Pericardium fibroblast (primary cell): Measurements from ENCODE around the gene MYO3B. TPM values are rescaled to one million over a fixed set of nuclear protein-coding genes. Genes with fewer than 3 reads are reported as not detected.

Experiments
- total RNA-seq: library from RNA; depleted of rRNA; stranded (reverse); fragments of >200 nt; gene quantifications from 2 replicates; pipeline ENCODE4 v1.2.3, GENCODE V29; 2015

The MYO3B gene
- not detected in 2 replicates for total RNA-seq

GRCh38 chr2:170177950-170178781, at the start of gene MYO3B:
Gene MYO3B, plus strand, starts transcription at chr2:170178147. Its CDS starts 141 bp downstream, at chr2:170178288.

